C4-2B (cell line): ENCODE data around the gene DNAJC5.
"Not testable (repeated sequence)": the region's sequence is repeated elsewhere in the genome, so short reads cannot be mapped to it uniquely, and the experiment has no call there.

Source experiments
- H3K27ac ChIP-seq: fragments of 450-650 bp; 2 replicates; pipeline ENCODE4 v1.5.1; 2017
- CTCF ChIP-seq: fragments of 450-650 bp; conservative IDR thresholded peaks from 2 replicates; pipeline ENCODE4 v1.5.1; 2017; ENCODE audit warnings: mild to moderate bottlenecking
- ZFX ChIP-seq: fragments of 450-650 bp; IDR thresholded peaks from 2 replicates; pipeline ENCODE4 v1.6.1; 2017

DNAJC5 gene

DNA sequence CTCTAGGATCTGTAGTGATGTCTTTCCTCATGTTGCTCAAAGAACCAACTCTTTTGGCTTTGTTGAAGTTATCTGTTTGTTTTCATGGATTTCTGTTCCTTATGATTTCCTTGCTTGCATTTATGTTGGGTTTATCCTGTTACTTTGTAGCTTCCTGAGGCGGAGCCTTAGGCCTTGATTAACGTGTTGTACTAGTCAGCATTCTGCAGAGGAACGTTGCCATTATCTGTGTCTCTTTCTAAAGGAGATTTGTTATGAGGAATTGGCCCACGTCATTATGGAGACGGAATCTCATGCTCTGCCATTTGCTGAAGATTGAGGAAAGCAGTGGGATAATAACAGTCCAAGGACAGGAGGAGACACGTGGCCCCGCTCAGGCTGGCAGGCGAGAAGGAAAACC is 31.4 kb downstream of the DNAJC5 start:
- no peak overlapping the region for H3K27ac ChIP-seq
- TF ChIP-seq CTCF, result no peak
- TF ChIP-seq ZFX, result no peak

DNA sequence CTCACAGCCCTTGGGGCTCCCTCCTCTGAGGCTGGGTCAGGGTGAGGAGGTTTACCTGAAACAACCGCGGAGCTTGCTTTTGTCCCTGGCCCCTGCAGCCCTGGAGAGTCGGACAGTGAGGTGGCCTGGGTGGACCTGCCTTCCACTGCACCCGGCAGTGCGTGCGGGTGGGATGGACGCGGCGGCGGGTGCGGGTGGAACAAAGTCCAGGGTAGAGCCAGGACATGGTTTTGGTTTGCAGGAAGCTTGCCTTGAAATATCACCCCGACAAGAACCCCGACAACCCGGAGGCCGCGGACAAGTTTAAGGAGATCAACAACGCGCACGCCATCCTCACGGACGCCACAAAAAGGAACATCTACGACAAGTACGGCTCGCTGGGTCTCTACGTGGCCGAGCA is 34.1 kb downstream of the DNAJC5 start:
- no peak overlapping the region for H3K27ac ChIP-seq
- TF ChIP-seq ZFX (no peak), CTCF (no peak)

GRCh38 chr20:63929473-63929883 is 34.6 kb downstream of the DNAJC5 start:
- H3K27ac ChIP-seq, result not testable (repeated sequence)

- H3K27ac ChIP-seq, result no peak overlapping the region
- no peak for TF ChIP-seq ZFX
- TF ChIP-seq CTCF, result no peak
These were observed 36.1 kb downstream of the DNAJC5 start for GRCh38 chr20:63930971-63931553.

GRCh38 chr20:63931735-63932134 is 36.8 kb downstream of the DNAJC5 start:
- H3K27ac ChIP-seq, result no peak overlapping the region
- TF ChIP-seq CTCF (no peak), ZFX (no peak)

GRCh38 chr20:63932606-63933160 is 37.8 kb downstream of the DNAJC5 start:
- no peak overlapping the region for H3K27ac ChIP-seq
- no peak for TF ChIP-seq ZFX
- no peak for TF ChIP-seq CTCF

- no peak for TF ChIP-seq CTCF
- TF ChIP-seq ZFX, result no peak
- no peak overlapping the region for H3K27ac ChIP-seq
These were observed 38.7 kb downstream of the DNAJC5 start for GRCh38 chr20:63933646-63934045.
